Neural progenitor cell (in vitro differentiated cells): ENCODE results near the gene GALR2. TPM values are rescaled to one million over a fixed set of nuclear protein-coding genes. Genes with fewer than 3 reads are reported as not detected.

Experiments used
- DNase-seq: peaks from one replicate; pipeline ENCODE4 v3.0.0-alpha.2; 2016; ENCODE audit warnings: low spot score
- H2AFZ ChIP-seq: fragments of 200-600 bp; sonication (generic); replicated peaks from 2 replicates; pipeline ENCODE4 v1.6.1; 2016; ENCODE audit warnings: antibody characterized with exemption
- H3F3A ChIP-seq: fragments of 200-600 bp; sonication (generic); 2 replicates; pipeline ENCODE4 v1.6.1; 2016; ENCODE audit warnings: antibody characterized with exemption, low read depth
- H3K27ac ChIP-seq: fragments of 200-600 bp; sonication (generic); 2 replicates; pipeline ENCODE4 v1.5.1; 2016; ENCODE audit warnings: mild to moderate bottlenecking
- H3K27me3 ChIP-seq: fragments of 200-600 bp; sonication (generic); 2 replicates; pipeline ENCODE4 v1.6.1; 2016; ENCODE audit warnings: mild to moderate bottlenecking, moderate library complexity
- H3K36me3 ChIP-seq: fragments of 200-600 bp; sonication (generic); 2 replicates; pipeline ENCODE4 v1.5.1; 2016
- H3K4me1 ChIP-seq: fragments of 200-600 bp; sonication (generic); 2 replicates; pipeline ENCODE4 v1.6.1; 2016; ENCODE audit warnings: mixed run types
- H3K4me2 ChIP-seq: fragments of 200-600 bp; sonication (generic); 2 replicates; pipeline ENCODE4 v1.6.1; 2016
- H3K4me3 ChIP-seq: fragments of 200-600 bp; sonication (generic); 2 replicates; pipeline ENCODE4 v1.5.1; 2016
- H3K79me2 ChIP-seq: fragments of 200-600 bp; sonication (generic); 2 replicates; pipeline ENCODE4 v1.6.1; 2016; ENCODE audit warnings: low read depth
- H3K9ac ChIP-seq: fragments of 200-600 bp; sonication (generic); 2 replicates; pipeline ENCODE4 v1.6.1; 2016
- H3K9me3 ChIP-seq: fragments of 200-600 bp; sonication (generic); 2 replicates; pipeline ENCODE4 v1.5.1; 2016; ENCODE audit warnings: low read depth
- H4K20me1 ChIP-seq: fragments of 200-600 bp; sonication (generic); 2 replicates; pipeline ENCODE4 v1.6.1; 2016; ENCODE audit warnings: low read depth
- H3K27ac Mint-ChIP-seq: 3 replicates; pipeline ENCODE4 v1.8.0; 2021; ENCODE audit warnings: mixed read lengths
- H3K27me3 Mint-ChIP-seq: 2 replicates; pipeline ENCODE4 v1.8.0; 2022; ENCODE audit warnings: low read depth, mild to moderate bottlenecking, inconsistent platforms, moderate library complexity, mixed read lengths; ENCODE audit not compliant: insufficient read depth
- H3K36me3 Mint-ChIP-seq: 3 replicates; pipeline ENCODE4 v1.8.0; 2021; ENCODE audit warnings: mixed read lengths
- H3K4me1 Mint-ChIP-seq: 3 replicates; pipeline ENCODE4 v1.8.0; 2021; ENCODE audit warnings: mixed read lengths
- H3K4me3 Mint-ChIP-seq: 3 replicates; pipeline ENCODE4 v1.8.0; 2021; ENCODE audit warnings: mild to moderate bottlenecking, moderate library complexity, mixed read lengths
- H3K9me3 Mint-ChIP-seq: 3 replicates; pipeline ENCODE4 v1.8.0; 2020; ENCODE audit warnings: mixed read lengths
- EZH2 ChIP-seq: fragments of 200-600 bp; sonication (generic); IDR thresholded peaks from 2 replicates; pipeline ENCODE4 v1.6.1; 2017; ENCODE audit warnings: antibody characterized with exemption, mild to moderate bottlenecking, moderate library complexity
- EZH2phosphoT487 ChIP-seq: fragments of 200-600 bp; sonication (generic); IDR thresholded peaks from 2 replicates; pipeline ENCODE4 v1.6.1; 2017; ENCODE audit warnings: antibody characterized with exemption
- total RNA-seq: library from RNA; depleted of rRNA; stranded (reverse); fragments of >200 nt; gene quantifications from 2 replicates; pipeline ENCODE4 v1.2.3, GENCODE V29; 2015; ENCODE audit warnings: low replicate concordance
- TF ChIP-seq, protein P1 (sequence below): fragments of 200-600 bp; sonication (generic); IDR thresholded peaks from 2 replicates; pipeline ENCODE4 v1.5.1; 2017; ENCODE audit warnings: antibody characterized with exemption, mild to moderate bottlenecking

Gene GALR2
- total RNA-seq, 1 donor from 2014 or later, result not detected

DNA sequence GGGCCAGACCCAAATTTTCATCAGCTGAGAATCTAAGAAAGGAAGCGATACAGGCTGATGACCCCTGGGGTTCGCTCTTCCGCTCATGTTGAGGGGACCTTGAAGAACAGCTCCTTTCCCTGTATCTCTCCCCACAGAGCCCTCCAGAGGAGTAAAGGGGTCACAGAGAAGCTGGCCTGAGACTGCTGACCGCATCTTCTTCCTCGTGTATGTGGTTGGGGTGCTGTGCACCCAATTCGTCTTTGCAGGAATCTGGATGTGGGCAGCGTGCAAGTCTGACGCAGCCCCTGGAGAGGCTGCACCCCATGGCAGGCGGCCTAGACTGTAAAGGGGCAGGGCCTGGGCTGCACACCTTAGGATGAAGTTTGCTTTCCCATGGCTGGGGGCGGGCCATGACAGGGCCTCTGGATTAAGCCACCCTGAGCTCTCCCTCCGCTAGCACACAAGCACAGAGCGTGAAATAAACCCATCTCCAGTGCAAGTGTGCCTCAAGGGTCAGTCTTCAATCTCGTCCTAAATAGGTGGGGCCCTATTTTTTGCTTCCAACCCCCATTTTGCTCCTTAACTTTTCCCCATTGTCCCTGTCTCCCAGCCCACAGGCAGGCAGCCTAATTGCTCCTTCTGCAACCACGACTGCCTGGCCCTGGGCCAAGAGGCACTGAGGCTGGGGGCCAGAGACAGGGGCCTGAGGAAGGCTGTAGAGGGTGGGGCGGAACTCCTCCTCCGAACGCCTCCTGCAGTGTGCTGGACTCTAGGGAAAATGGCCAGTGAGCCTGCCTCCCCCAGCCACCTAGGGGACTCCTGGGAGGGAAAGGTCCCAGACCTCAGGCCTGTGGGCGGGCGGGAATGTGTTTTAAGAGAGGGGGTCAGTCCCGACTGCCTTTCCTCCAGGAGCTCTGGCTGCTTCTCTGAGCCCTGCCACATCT is 8.0 kb downstream of the GALR2 start:
- peaks cover 24% of the 10 kb centered on the region for H3F3A ChIP-seq
- no peak overlapping the region for H3K4me2 ChIP-seq
- TF ChIP-seq, protein P1, sequence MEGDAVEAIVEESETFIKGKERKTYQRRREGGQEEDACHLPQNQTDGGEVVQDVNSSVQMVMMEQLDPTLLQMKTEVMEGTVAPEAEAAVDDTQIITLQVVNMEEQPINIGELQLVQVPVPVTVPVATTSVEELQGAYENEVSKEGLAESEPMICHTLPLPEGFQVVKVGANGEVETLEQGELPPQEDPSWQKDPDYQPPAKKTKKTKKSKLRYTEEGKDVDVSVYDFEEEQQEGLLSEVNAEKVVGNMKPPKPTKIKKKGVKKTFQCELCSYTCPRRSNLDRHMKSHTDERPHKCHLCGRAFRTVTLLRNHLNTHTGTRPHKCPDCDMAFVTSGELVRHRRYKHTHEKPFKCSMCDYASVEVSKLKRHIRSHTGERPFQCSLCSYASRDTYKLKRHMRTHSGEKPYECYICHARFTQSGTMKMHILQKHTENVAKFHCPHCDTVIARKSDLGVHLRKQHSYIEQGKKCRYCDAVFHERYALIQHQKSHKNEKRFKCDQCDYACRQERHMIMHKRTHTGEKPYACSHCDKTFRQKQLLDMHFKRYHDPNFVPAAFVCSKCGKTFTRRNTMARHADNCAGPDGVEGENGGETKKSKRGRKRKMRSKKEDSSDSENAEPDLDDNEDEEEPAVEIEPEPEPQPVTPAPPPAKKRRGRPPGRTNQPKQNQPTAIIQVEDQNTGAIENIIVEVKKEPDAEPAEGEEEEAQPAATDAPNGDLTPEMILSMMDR, result no peak
- TF ChIP-seq EZH2 (no peak), EZH2phosphoT487 (no peak)
- Mint-ChIP-seq H3K27ac (no peak overlapping the region), H3K36me3 (peaks cover 6% of the 10 kb centered on the region), H3K27me3 (peaks cover 34% of the 10 kb centered on the region), H3K9me3 (no peaks in the 10 kb centered on the region), H3K4me3 (no peak overlapping the region), H3K4me1 (peaks cover 14% of the 10 kb centered on the region)
- no peak overlapping the region for H3K9ac ChIP-seq
- peaks cover 18% of the 10 kb centered on the region for H3K4me1 ChIP-seq
- H4K20me1 ChIP-seq, result peaks cover 20% of the 10 kb centered on the region
- H3K36me3 ChIP-seq, result no peaks in the 10 kb centered on the region
- no peaks in the 10 kb centered on the region for H3K79me2 ChIP-seq
- H3K27ac ChIP-seq, result no peak overlapping the region
- no peak for DNase-seq
- H3K9me3 ChIP-seq, result no peaks in the 10 kb centered on the region
- H2AFZ ChIP-seq, result no peak overlapping the region
- peaks cover 31% of the 10 kb centered on the region for H3K27me3 ChIP-seq
- H3K4me3 ChIP-seq, result no peak overlapping the region

DNA sequence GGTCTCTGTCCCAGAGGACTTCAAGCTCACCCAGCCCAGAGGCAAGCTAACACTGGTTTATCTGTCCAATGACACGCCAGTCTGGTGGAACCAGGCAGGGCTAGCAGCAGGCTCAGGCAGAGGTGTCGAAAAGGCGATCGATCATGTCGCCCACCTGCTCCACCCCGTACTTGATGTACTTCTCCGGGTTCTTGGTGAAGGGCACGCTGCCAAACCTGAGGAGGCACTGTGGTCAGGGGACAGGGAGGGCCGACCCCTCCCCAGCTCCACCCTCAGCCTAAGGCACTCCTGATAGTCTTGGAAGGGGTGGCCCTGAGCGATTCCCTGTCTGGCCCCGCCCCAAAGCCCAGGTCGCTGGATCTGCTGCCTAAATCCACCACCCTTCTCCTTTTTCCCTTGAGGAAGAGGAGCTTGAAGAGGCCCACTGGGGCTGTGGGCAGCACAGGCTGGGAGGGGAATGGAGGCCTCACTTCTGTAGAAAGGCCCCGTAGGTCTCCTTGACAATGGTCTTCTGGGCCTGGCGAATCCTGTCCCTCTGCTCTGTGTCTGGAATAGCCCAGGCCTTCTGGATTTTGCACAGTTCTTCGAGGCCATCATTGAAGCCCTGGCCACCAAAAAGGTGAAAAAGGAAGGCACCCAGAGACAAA is 9.1 kb downstream of the GALR2 start:
- Mint-ChIP-seq H3K27ac (no peak overlapping the region), H3K4me3 (peak overlapping the region; percentile 55)

DNA sequence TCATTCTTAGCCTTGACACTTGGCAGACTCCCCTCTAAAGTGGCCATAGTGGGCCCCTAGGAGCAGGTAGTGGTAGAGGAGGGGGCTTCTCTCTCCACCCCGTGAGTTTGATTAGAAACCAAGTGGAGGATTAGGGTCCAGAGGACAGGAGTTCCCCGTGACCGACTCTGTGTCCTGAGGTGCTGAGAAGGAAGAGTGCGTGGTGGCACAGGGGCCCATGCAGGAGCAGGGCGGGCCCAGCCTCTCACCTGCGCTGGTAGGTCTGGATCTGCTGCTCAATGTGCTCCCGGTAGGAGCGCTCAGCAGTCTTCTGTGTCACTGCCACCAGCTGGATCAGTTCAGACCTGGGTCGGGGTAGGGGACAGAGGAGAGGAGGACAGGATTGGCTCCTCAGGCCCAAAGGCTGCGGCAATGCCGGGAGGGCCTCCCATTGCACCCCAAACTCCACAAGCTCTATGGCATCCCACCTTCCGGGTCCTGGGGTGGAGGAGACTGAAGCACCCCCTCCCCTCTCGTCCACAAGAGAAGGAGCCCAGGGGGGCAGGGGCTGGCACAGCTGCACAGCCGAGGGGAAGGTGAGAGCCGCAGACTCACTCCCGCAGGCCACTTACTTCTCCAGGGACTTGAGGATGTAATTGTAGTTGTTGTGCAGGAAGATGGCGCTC is 10.6 kb downstream of the GALR2 start:
- H3K9me3 Mint-ChIP-seq, result no peaks in the 10 kb centered on the region
- H3K36me3 Mint-ChIP-seq, result peaks cover 10% of the 10 kb centered on the region
- H4K20me1 ChIP-seq, result peaks cover 2% of the 10 kb centered on the region
- no peak for DNase-seq
- H3K79me2 ChIP-seq, result no peaks in the 10 kb centered on the region
- H3K27ac ChIP-seq, result no peak overlapping the region
- H3K9me3 ChIP-seq, result no peaks in the 10 kb centered on the region
- H3K4me3 Mint-ChIP-seq, result no peak overlapping the region
- TF ChIP-seq, protein P1, result no peak
- TF ChIP-seq EZH2 (no peak), EZH2phosphoT487 (no peak)
- H3K9ac ChIP-seq, result no peak overlapping the region
- H2AFZ ChIP-seq, result no peak overlapping the region
- no peaks in the 10 kb centered on the region for H3K36me3 ChIP-seq
- H3K4me2 ChIP-seq, result no peak overlapping the region
- peaks cover 6% of the 10 kb centered on the region for H3K4me1 ChIP-seq
- no peak overlapping the region for H3K27ac Mint-ChIP-seq
- H3F3A ChIP-seq, result peaks cover 15% of the 10 kb centered on the region
- H3K4me1 Mint-ChIP-seq, result peaks cover 11% of the 10 kb centered on the region
- peaks cover 13% of the 10 kb centered on the region for H3K27me3 Mint-ChIP-seq
- peaks cover 5% of the 10 kb centered on the region for H3K27me3 ChIP-seq
- H3K4me3 ChIP-seq, result no peak overlapping the region

More for the DNA sequence above, 9.1 kb downstream of the GALR2 start:
- Histone ChIP-seq H3K27ac (no peak overlapping the region), H3K27me3 (peaks cover 21% of the 10 kb centered on the region), H3K4me1 (peaks cover 18% of the 10 kb centered on the region), H3K4me2 (no peak overlapping the region), H3K9ac (no peak overlapping the region), H3K9me3 (no peaks in the 10 kb centered on the region), H3K36me3 (no peaks in the 10 kb centered on the region), H2AFZ (no peak overlapping the region), H3K79me2 (no peaks in the 10 kb centered on the region), H3K4me3 (no peak overlapping the region), H4K20me1 (peaks cover 12% of the 10 kb centered on the region), H3F3A (peaks cover 19% of the 10 kb centered on the region)
- H3K36me3 Mint-ChIP-seq, result peaks cover 8% of the 10 kb centered on the region
- H3K27me3 Mint-ChIP-seq, result peaks cover 23% of the 10 kb centered on the region
- DNase-seq, result no peak
- no peaks in the 10 kb centered on the region for H3K9me3 Mint-ChIP-seq
- TF ChIP-seq EZH2 (no peak), EZH2phosphoT487 (no peak)
- TF ChIP-seq, protein P1, result no peak
- H3K4me1 Mint-ChIP-seq, result peaks cover 13% of the 10 kb centered on the region
